ENCODE results near the gene GNG7.

- TF ChIP-seq CREM (CRISPR knock-in tag; IDR thresholded peaks at IDR 0.05) (no peak), CTCF (IDR thresholded peaks at IDR 0.05) (no peak), NR2C2 (CRISPR knock-in tag; IDR thresholded peaks at IDR 0.05) (no peak), MAX (CRISPR knock-in tag; IDR thresholded peaks at IDR 0.05) (no peak), GABPB1 (CRISPR knock-in tag; IDR thresholded peaks at IDR 0.05) (no peak), KAT7 (CRISPR knock-in tag; IDR thresholded peaks at IDR 0.05; ENCODE audit: borderline replicate concordance) (no peak), ZNF532 (CRISPR knock-in tag; IDR thresholded peaks at IDR 0.05; ENCODE audit: borderline replicate concordance) (no peak), ZNF121 (CRISPR knock-in tag; IDR thresholded peaks at IDR 0.05) (no peak), ATF2 (CRISPR knock-in tag; IDR thresholded peaks at IDR 0.05; ENCODE audit: borderline replicate concordance, low read depth) (no peak), ARID4B (CRISPR knock-in tag; IDR thresholded peaks at IDR 0.05; ENCODE audit: borderline replicate concordance) (no peak)
Observed at GRCh38 chr19:2479556-2480194, 222.8 kb downstream of the GNG7 start.

All from WTC11 (cell line).